ENCODE measurements around the gene ADA. TPM values are rescaled to one million over a fixed set of nuclear protein-coding genes. Genes with fewer than 3 reads are reported as not detected.

ADA gene
- total and polyA plus RNA-seq, 2 of the 13 experiments (the other 11 are each of a cell fraction or from before 2014, with no cell fraction given): 2.5 to 11.3 TPM

- 0 out of 2 replicates have a peak, but pooled peaks have one; percentile 78 for TF ChIP-seq KIAA2018 (CRISPR knock-in tag; IDR thresholded peaks at IDR 0.05; ENCODE audit: borderline replicate concordance)
- no peak for TF ChIP-seq CBX2 (IDR thresholded peaks at IDR 0.05; ENCODE audit: low read depth, low read length)
- TF ChIP-seq CBX2 (CRISPR knock-in tag; IDR thresholded peaks at IDR 0.05; ENCODE audit: low read depth): no peak; the same call in 1 of the 2 replicates
- peak; percentile 39; the same call in 1 of the 2 replicates for TF ChIP-seq ZC3H13 (CRISPR knock-in tag; IDR thresholded peaks at IDR 0.05)
- peak; percentile 90 for TF ChIP-seq BCL3 (CRISPR knock-in tag; IDR thresholded peaks at IDR 0.05)
- TF ChIP-seq POLR2AphosphoS2 (IDR thresholded peaks at IDR 0.05; ENCODE audit: low read depth, low read length): no peak
- TF ChIP-seq, protein P1, sequence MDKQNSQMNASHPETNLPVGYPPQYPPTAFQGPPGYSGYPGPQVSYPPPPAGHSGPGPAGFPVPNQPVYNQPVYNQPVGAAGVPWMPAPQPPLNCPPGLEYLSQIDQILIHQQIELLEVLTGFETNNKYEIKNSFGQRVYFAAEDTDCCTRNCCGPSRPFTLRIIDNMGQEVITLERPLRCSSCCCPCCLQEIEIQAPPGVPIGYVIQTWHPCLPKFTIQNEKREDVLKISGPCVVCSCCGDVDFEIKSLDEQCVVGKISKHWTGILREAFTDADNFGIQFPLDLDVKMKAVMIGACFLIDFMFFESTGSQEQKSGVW (CRISPR knock-in tag; IDR thresholded peaks at IDR 0.05; ENCODE audit: borderline replicate concordance): no peak
- peak; percentile 75; the same call in 1 of the 2 replicates for TF ChIP-seq ZNF639 (CRISPR knock-in tag; conservative IDR thresholded peaks at IDR 0.05)
- peak; percentile 58 for TF ChIP-seq ZNF121 (CRISPR knock-in tag; IDR thresholded peaks at IDR 0.05)
- TF ChIP-seq ZNF496 (CRISPR knock-in tag; IDR thresholded peaks at IDR 0.05; ENCODE audit: insufficient replicate concordance): no peak
- no peak; the same call in 1 of the 2 replicates for TF ChIP-seq ZNF451 (CRISPR knock-in tag; IDR thresholded peaks at IDR 0.05)
- no peak; the same call in 1 of the 2 replicates for TF ChIP-seq ZNF264 (CRISPR knock-in tag; IDR thresholded peaks at IDR 0.05)
- TF ChIP-seq XRCC5 (optimal IDR thresholded peaks at IDR 0.05; ENCODE audit: low read length): peak; percentile 98
- TF ChIP-seq ZNF878 (CRISPR knock-in tag; IDR thresholded peaks at IDR 0.05): peak; percentile 47; the same call in 1 of the 2 replicates
These were observed 41.8 kb downstream of the ADA start (continued) for GRCh38 chr20:44609516-44610312.

Data from HepG2 (cell line).